ENCODE results near the gene THEM5.

DNA sequence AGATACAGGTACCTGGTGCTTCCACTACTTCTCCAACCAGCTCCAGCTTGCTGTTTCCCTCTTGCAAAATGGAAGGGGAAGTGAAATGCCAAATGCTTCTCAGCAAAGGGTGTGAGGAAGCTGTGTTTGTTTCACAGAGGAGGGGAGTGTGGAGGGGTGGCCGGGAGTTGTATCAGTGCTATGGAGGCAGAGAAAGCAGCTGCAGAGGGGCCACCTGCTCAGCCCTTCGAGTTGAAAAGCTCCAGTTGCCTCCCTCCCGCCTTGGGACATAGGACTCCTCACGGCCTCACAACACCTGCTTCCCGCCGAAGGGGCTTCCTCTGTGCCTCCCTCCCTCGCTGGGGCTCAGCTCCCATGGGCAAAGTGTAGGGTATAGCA is 36.2 kb downstream of the THEM5 start:
- no peak for TF ChIP-seq CEBPB (IDR thresholded peaks at IDR 0.05; ENCODE audit: borderline replicate concordance in 1 of 2, low read depth in 2 of 2, low read length in 2 of 2)
- TF ChIP-seq POLR2AphosphoS5 (IDR thresholded peaks at IDR 0.05; ENCODE audit: low read length) = no peak
- no peak for TF ChIP-seq NFYA (IDR thresholded peaks at IDR 0.05; ENCODE audit: borderline replicate concordance, low read depth, low read length)
- no peak for TF ChIP-seq LARP7 (IDR thresholded peaks at IDR 0.05)
- TF ChIP-seq PAX5 (IDR thresholded peaks at IDR 0.05; ENCODE audit: borderline replicate concordance, low read depth, low read length) = no peak
- TF ChIP-seq EZH2 (IDR thresholded peaks at IDR 0.05; ENCODE audit: borderline replicate concordance, control insufficient read depth, low read depth, low read length) = no peak
- no peak for TF ChIP-seq BRCA1 (IDR thresholded peaks at IDR 0.05; ENCODE audit: low read depth, low read length)
- no peak for TF ChIP-seq SRF (IDR thresholded peaks at IDR 0.05; ENCODE audit: low read depth in 2 of 2, low read length in 2 of 2)
- TF ChIP-seq, protein P1, sequence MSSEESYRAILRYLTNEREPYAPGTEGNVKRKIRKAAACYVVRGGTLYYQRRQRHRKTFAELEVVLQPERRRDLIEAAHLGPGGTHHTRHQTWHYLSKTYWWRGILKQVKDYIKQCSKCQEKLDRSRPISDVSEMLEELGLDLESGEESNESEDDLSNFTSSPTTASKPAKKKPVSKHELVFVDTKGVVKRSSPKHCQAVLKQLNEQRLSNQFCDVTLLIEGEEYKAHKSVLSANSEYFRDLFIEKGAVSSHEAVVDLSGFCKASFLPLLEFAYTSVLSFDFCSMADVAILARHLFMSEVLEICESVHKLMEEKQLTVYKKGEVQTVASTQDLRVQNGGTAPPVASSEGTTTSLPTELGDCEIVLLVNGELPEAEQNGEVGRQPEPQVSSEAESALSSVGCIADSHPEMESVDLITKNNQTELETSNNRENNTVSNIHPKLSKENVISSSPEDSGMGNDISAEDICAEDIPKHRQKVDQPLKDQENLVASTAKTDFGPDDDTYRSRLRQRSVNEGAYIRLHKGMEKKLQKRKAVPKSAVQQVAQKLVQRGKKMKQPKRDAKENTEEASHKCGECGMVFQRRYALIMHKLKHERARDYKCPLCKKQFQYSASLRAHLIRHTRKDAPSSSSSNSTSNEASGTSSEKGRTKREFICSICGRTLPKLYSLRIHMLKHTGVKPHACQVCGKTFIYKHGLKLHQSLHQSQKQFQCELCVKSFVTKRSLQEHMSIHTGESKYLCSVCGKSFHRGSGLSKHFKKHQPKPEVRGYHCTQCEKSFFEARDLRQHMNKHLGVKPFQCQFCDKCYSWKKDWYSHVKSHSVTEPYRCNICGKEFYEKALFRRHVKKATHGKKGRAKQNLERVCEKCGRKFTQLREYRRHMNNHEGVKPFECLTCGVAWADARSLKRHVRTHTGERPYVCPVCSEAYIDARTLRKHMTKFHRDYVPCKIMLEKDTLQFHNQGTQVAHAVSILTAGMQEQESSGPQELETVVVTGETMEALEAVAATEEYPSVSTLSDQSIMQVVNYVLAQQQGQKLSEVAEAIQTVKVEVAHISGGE (CRISPR knock-in tag; IDR thresholded peaks at IDR 0.05) = no peak
- no peak for TF ChIP-seq KDM1A (IDR thresholded peaks at IDR 0.05; ENCODE audit: borderline replicate concordance)

Data from GM12878 (cell line).